HG02763 (cell line): ENCODE data around the gene SRD5A1.

Experiments
- ATAC-seq: cut with Tn5 transposase; IDR thresholded peaks from one replicate; pipeline ENCODE4 v1.9.1; 2021; ENCODE audit warnings: mild to moderate bottlenecking, moderate library complexity; ENCODE audit not compliant: unreplicated experiment

SRD5A1 gene

GRCh38 chr5:6711409-6712141, 78.3 kb downstream of the SRD5A1 start:
- no peak for ATAC-seq

DNA sequence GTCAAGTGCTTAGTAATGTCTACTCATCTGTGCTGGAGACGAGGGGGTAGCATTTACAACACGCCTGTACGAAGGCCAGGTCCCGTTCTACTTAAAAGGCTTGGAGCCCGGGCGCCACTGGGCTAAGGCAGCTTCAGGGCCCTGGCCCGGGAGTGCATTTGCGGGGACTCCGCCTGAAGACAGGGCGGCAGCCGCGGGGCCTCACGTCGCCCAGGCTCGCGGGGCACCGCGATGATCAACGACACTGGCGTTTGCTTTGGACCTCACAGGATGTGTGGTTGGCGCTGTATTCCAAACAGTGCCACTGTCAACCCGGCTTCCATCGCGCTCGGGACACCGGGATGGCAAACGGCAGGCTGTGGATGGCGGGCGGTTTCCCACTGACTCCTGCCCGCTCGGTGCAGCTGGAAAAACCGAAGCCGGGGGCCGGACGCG, 78.9 kb downstream of the SRD5A1 start:
- ATAC-seq = no peak

- peak; percentile 57 for ATAC-seq
Observed at GRCh38 chr5:6712577-6713273, 79.5 kb downstream of the SRD5A1 start.

GRCh38 chr5:6713274-6714225, 80.3 kb downstream of the SRD5A1 start, which contains the start of gene TENT4A:
TSS of gene TENT4A (plus strand) at chr5:6713432. CDS start at chr5:6713984, 552 bp downstream.
- peak; percentile 22 for ATAC-seq

DNA sequence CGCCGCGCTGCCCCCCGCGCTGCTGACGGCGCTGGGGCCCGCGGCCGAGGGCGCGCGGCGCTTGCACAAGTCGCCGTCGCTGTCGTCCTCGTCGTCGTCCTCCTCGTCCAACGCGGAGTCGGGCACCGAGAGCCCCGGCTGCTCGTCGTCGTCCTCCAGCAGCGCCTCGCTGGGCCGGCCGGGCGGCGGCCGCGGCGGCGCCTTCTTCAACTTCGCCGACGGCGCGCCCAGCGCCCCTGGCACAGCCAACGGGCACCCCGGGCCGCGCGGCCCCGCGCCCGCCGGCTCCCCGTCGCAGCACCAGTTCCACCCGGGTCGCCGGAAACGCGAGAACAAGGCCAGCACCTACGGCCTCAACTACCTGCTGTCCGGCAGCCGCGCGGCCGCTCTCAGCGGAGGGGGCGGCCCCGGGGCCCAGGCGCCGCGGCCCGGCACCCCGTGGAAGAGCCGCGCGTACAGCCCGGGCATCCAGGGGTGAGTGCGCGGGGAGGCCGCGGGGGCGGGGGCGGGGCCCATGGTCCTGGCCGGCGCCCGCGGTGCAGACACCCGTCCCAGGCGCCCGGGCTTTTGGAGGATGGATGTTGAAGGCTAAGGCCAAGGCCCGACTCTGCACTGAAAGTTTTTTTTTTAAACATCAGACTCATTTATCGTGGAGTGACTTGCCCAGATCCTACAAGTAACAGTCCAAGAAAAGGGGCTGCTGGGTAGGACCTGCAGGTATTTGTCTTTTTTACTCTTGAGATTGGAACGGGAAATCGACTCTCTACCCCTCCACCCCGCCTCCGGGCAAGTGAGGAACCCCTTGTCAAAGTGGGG, 81.2 kb downstream of the SRD5A1 start:
- no peak for ATAC-seq

- ATAC-seq = no peak
Observed at GRCh38 chr5:6715271-6715670, 82.0 kb downstream of the SRD5A1 start.

DNA sequence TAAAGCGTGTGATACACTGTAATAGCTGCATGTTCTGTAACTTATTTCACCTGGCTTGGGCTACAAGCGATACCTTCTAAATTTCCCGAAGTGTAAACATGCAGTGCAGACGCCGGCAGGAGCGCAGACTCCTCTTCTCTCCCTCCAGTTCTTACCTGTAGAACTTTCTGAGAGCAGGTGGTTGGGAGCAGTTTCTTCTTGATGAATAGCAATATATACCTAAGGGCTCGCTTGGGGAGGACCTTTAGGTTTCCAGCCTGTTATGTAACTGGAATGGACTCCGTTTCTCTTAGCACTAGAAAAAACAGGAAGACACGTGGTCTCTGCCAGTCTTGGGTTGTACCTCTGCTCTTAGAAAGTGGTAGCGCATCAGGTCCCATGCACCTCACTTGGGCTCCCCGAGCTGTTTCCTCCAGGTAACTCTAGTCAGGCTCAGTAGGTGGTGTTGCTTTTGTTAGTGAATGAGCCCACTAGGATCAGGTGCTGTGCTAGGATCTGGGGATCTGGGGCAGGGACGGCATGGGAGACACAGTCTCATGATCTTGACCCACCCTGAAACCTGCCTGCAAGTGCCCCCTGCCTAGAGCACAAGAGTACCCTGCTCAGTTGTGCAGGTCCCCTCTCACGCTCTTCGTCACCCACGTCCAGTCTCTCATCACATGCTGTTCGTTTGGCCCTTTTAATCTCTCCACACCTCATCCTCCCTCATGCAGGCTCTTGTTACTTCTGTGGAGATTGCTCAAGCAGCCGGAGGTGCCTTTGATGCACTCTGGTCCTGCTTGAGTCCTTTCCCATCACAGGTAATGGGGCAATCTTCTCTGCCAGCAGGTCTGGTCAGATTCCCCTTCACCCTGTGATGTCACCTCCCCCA, 82.8 kb downstream of the SRD5A1 start:
- no peak for ATAC-seq

- ATAC-seq = no peak
Observed at GRCh38 chr5:6716629-6717149, 83.4 kb downstream of the SRD5A1 start.

GRCh38 chr5:6717247-6717646, 84.0 kb downstream of the SRD5A1 start:
- no peak for ATAC-seq

- ATAC-seq = no peak
Observed at GRCh38 chr5:6717687-6718086, 84.4 kb downstream of the SRD5A1 start.

DNA sequence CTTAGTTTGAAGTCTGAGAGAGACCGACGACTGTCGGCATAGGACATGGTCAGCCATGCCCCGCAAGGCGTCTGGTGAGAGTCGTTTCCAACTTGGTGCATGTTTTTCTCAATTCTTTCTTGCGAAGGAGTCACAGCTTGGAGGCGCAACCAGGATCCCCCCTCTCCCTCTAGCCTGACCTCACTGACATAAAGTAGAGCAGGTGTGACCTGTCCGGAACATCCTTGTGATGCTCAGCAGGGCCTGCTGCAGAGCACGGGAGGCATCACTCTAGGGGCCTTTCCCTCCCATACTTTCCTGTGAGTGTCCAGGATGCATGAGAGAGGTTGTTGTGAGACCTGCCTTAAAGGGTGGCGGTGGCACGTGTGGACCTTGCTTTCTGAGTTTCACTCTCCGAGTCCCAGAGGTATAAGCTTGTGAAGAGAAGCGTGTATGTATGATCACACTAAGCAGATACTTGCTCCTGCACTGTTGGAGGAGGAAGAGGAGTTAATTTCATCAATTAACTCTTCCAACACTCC, 85.0 kb downstream of the SRD5A1 start:
- no peak for ATAC-seq

DNA sequence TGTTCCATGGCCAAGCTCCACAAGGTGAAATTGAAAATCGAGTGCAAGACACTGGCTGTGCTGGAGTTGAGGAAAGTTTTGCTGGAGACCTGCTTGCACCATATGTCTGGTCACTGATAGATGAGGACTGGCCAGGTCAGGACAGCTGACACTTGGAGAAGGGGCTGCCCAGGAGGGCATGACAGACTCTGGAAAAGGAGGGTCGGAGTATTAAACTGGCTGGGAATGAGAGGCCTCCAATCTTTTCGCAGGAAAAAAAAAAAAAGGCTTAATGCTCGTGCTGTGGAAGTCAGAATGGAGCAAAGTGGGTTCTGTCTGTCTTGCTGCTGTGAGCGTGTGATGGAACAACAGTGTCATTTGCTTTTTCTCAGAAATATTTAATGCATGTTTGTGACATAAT, 85.5 kb downstream of the SRD5A1 start:
- no peak for ATAC-seq

DNA sequence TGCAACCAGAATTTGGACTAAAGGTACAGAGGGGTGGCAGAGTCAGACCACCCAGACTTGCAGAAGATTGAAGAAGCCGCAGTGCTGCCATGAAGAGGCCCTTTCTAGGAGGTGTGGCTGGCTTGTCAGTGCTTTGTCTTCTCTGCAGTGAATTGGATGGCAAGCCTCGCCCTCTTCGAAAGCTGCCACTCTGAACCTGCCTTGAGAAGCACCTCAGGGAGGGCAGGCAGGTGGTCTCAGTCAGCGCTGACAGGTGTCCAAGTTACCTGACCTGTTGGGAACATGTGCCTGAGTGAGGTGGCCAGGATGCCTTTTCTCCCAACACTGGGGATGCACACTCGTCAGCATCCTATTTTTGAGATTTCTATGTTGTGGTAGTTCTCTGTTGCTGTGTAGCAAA, 86.2 kb downstream of the SRD5A1 start:
- no peak for ATAC-seq

- no peak for ATAC-seq
Observed at GRCh38 chr5:6719896-6720560, 86.8 kb downstream of the SRD5A1 start.

DNA sequence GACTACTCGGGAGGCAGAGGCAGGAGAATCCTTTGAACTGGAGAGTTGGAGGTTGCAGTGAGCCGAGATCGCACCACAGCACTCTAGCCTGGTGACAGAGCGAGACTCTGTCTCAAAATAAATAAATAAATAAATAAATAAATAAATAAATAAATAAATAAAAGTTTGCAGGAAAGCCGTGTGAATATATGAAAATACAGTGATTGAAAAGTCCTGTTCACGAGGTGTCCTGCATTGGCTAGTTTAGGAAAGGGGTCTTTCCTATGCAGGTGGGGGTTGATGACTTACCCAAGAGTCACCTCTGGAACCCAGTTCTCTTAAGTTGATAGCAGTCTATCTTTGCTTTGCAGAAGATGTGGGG, 87.3 kb downstream of the SRD5A1 start:
- no peak for ATAC-seq

DNA sequence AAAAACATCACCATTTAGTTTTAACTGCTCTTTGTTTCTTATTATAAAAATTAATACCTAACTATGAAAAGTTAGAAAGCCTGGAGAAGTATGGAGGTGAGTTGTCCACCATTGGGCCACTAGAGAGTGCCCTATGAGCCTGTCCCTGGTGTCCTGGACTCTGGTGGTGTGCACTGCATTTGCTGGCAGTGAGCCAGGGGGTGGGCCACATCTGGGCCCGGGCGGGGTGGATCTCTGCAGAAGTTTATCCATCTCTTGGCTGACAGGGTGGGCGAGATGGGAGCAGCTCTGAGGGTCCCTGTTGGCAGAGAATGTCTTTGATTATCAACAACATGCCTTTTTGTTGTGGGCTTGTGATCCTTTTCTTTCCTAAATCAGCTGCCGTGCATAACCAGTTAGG, 88.2 kb downstream of the SRD5A1 start:
- no peak for ATAC-seq

GRCh38 chr5:6722015-6722414, 88.8 kb downstream of the SRD5A1 start:
- ATAC-seq = peak; percentile 51

GRCh38 chr5:6723122-6723815, 90.0 kb downstream of the SRD5A1 start:
- no peak for ATAC-seq
